ENCODE results near the gene GSTO1. TPM values are rescaled to one million over a fixed set of nuclear protein-coding genes. Genes with fewer than 3 reads are reported as not detected.

The GSTO1 gene
- total and polyA plus RNA-seq, 2 of the 13 experiments (the other 11 are each of a cell fraction or from before 2014, with no cell fraction given), result 228 to 300 TPM

DNA sequence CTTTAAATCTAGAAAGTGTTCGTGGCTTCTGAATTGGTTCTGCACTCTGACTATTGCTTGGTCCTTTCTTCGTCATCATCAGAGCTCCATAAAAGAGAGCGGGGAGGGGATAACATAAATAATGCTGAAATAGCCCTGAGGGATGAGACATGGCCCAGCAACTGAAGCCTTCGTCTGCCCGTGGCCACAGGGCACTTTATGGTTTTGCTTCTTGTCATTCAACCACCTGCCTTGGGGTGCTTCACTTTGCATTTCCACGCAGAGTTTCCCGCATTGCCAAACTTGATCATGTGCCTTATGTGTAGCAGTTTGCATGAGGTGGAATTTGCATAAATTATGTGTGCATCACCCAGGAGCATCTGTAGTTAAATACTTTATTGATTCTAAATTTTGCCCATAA lies 30.2 kb downstream of the GSTO1 start:
- no TSS peak for BruUV-seq (replicated peaks)
- no peak overlapping the region for H3K4me2 ChIP-seq (ENCODE audit: low read depth, low read length)
- POLR2A ChIA-PET, result no interaction called here
- FAIRE-seq, result no peak
- no peak for DNase-seq (ENCODE audit: low spot score)
- no peaks in the 10 kb centered on the region for H3K79me2 ChIP-seq (ENCODE audit: insufficient read depth, low read length)
- no peak overlapping the region for H3K9ac ChIP-seq (ENCODE audit: insufficient read depth, low read depth, low read length)
- H3K27me3 ChIP-seq (ENCODE audit: control insufficient read depth in 1 of 2, insufficient read depth in 2 of 2, low read length in 2 of 2), result no peaks in the 10 kb centered on the region
- no peak overlapping the region for H2AFZ ChIP-seq (ENCODE audit: low read length)
- no peak overlapping the region for H3K4me3 ChIP-seq (replicated peaks in 1 of 3; ENCODE audit: insufficient read depth in 1 of 3, low read depth in 2 of 3, low read length in 3 of 3)
- CTCF ChIA-PET (ENCODE audit: low intra/inter-chr PET ratio, low total read pairs), result no interaction called here
- in situ Hi-C loops (cut with HindIII; ENCODE audit: extremely low pct_ligation_motif_present, low pct_unique_long_range_greater_than_20kb), result no loop called here
- TF ChIP-seq JUNB (CRISPR knock-in tag; IDR thresholded peaks at IDR 0.05; ENCODE audit: borderline replicate concordance) (no peak), ZNF839 (CRISPR knock-in tag; IDR thresholded peaks at IDR 0.05; ENCODE audit: borderline replicate concordance) (no peak), SRY (CRISPR knock-in tag; IDR thresholded peaks at IDR 0.05) (no peak), ZFP90 (CRISPR knock-in tag; IDR thresholded peaks at IDR 0.05; ENCODE audit: borderline replicate concordance) (no peak), ZNF431 (CRISPR knock-in tag; IDR thresholded peaks at IDR 0.05; ENCODE audit: borderline replicate concordance, low read depth) (no peak)
- peaks cover 85% of the 10 kb centered on the region for H3K4me1 ChIP-seq (ENCODE audit: insufficient read depth, low read length)
- H3K36me3 ChIP-seq (replicated peaks in 1 of 2; ENCODE audit: control insufficient read depth in 1 of 2, insufficient read depth in 2 of 2, low read length in 2 of 2), result no peaks in the 10 kb centered on the region
- no peaks in the 10 kb centered on the region for H4K20me1 ChIP-seq (ENCODE audit: insufficient read depth, low read length)
- no peak overlapping the region for H3K27ac ChIP-seq (ENCODE audit: extremely low read length, insufficient read depth, low read length)
- no peaks in the 10 kb centered on the region for H3K9me3 ChIP-seq (ENCODE audit: low read length)
- WGBS (ENCODE audit: low lambda C conversion rate), result 98% methylated on average over 7 of the region's 7 CpGs
- ATAC-seq, result no peak
- intact Hi-C loops (cut with micrococcal nuclease; ENCODE audit: unreplicated experiment), result no loop called here

DNA sequence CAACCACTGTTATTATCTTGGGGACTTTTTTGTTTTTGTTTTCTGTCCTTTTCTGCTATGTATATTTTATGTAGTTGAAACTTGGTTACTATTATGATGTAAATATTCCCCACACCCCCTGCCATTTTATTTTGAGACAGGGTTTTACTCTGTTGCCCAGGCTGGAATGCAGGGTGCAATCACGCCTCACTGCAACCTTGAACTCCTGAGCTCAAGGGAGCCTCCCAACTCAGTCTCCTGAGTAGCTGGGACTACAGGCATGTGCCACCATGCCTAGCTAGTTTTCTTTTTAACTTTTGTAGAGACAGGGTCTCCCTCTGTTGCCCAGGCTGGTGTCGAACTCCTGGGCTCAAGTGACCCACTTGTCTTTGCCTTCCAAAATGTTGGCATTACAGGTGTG lies 32.2 kb downstream of the GSTO1 start:
- Histone ChIP-seq H4K20me1 (ENCODE audit: insufficient read depth, low read length) (no peaks in the 10 kb centered on the region), H3K4me3 (replicated peaks in 1 of 3; ENCODE audit: insufficient read depth in 1 of 3, low read depth in 2 of 3, low read length in 3 of 3) (no peak overlapping the region), H2AFZ (ENCODE audit: low read length) (no peak overlapping the region), H3K4me1 (ENCODE audit: insufficient read depth, low read length) (peaks cover 80% of the 10 kb centered on the region), H3K27ac (ENCODE audit: extremely low read length, insufficient read depth, low read length) (peak overlapping the region; percentile 82), H3K27me3 (ENCODE audit: control insufficient read depth in 1 of 2, insufficient read depth in 2 of 2, low read length in 2 of 2) (no peaks in the 10 kb centered on the region), H3K9me3 (ENCODE audit: low read length) (no peaks in the 10 kb centered on the region), H3K9ac (ENCODE audit: insufficient read depth, low read depth, low read length) (peak overlapping the region; percentile 32; the same call in 1 of the 2 replicates), H3K36me3 (replicated peaks in 1 of 2; ENCODE audit: control insufficient read depth in 1 of 2, insufficient read depth in 2 of 2, low read length in 2 of 2) (no peaks in the 10 kb centered on the region), H3K4me2 (ENCODE audit: low read depth, low read length) (peak overlapping the region; percentile 37), H3K79me2 (ENCODE audit: insufficient read depth, low read length) (no peaks in the 10 kb centered on the region)
- intact Hi-C loops (cut with micrococcal nuclease; ENCODE audit: unreplicated experiment) (no loop called here), in situ Hi-C loops (cut with HindIII; ENCODE audit: extremely low pct_ligation_motif_present, low pct_unique_long_range_greater_than_20kb) (no loop called here)
- BruUV-seq (replicated peaks), result no TSS peak
- WGBS (ENCODE audit: low lambda C conversion rate), result 45% methylated on average over 2 of the region's 2 CpGs
- ATAC-seq, result no peak
- FAIRE-seq, result no peak
- ChIA-PET CTCF (ENCODE audit: low intra/inter-chr PET ratio, low total read pairs) (no interaction called here), POLR2A (interaction anchor here (1.5 to 3.6 kb wide), 3 partner anchors 9 to 32 kb away, joined by 5 to 30 read pairs (median 23); partner anchors contain the start of gene GSTO1)
- DNase-seq (ENCODE audit: low spot score), result peak; percentile 61
- TF ChIP-seq NCOR1 (IDR thresholded peaks at IDR 0.05; ENCODE audit: borderline replicate concordance, low read length) (no peak), ZNF619 (CRISPR knock-in tag; IDR thresholded peaks at IDR 0.05) (no peak), CEBPG (CRISPR knock-in tag; IDR thresholded peaks at IDR 0.05) (peak; percentile 45; the same call in 1 of the 2 replicates), ZKSCAN5 (CRISPR knock-in tag; IDR thresholded peaks at IDR 0.05) (no peak), JUNB (CRISPR knock-in tag; IDR thresholded peaks at IDR 0.05; ENCODE audit: borderline replicate concordance) (no peak)
- TF ChIP-seq, protein P1, sequence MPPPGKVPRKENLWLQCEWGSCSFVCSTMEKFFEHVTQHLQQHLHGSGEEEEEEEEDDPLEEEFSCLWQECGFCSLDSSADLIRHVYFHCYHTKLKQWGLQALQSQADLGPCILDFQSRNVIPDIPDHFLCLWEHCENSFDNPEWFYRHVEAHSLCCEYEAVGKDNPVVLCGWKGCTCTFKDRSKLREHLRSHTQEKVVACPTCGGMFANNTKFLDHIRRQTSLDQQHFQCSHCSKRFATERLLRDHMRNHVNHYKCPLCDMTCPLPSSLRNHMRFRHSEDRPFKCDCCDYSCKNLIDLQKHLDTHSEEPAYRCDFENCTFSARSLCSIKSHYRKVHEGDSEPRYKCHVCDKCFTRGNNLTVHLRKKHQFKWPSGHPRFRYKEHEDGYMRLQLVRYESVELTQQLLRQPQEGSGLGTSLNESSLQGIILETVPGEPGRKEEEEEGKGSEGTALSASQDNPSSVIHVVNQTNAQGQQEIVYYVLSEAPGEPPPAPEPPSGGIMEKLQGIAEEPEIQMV (CRISPR knock-in tag; IDR thresholded peaks at IDR 0.05; ENCODE audit: low read depth), result no peak
- TF ChIP-seq, protein P2, sequence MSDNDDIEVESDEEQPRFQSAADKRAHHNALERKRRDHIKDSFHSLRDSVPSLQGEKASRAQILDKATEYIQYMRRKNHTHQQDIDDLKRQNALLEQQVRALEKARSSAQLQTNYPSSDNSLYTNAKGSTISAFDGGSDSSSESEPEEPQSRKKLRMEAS (IDR thresholded peaks at IDR 0.05), result 0 out of 2 replicates have a peak, but pooled peaks have one; percentile 24
- TF ChIP-seq, protein P3, sequence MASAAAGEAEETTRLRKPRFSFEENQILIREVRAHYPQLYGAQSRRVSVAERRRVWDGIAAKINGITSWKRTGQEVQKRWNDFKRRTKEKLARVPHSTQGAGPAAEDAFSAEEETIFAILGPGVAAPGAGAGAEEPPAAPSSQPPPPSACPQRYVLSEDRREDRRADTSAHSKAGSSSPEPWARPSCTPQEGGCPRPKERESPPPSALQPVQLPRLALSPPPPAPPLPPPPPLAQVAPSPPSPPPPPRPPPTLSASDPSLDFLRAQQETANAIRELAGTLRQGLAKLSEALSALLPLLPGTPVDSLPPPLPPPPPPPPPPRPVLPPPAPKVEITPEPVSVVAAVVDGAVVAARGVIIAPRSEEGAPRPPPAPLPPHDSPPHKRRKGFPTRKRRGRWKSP (CRISPR knock-in tag; IDR thresholded peaks at IDR 0.05), result no peak

Measured in HepG2 (cell line).